GM19468 (cell line): ENCODE results near the gene SLC13A5.

ENCODE experiments used
- ATAC-seq: cut with Tn5 transposase; IDR thresholded peaks from one replicate; pipeline ENCODE4 v1.9.1; 2021; ENCODE audit warnings: mild to moderate bottlenecking, moderate library complexity, moderate number of reproducible peaks; ENCODE audit not compliant: unreplicated experiment; ENCODE audit errors: extremely low read depth

Gene SLC13A5

GRCh38 chr17:6640536-6641246, 72.5 kb downstream of the SLC13A5 start, which contains the start of the genes KIAA0753 and TXNDC17:
KIAA0753 (minus strand) TSS chr17:6640711; CDS start chr17:6635103, 5,608 bp downstream.
TXNDC17 (plus strand) TSS chr17:6641060; CDS start chr17:6641083, 23 bp downstream.
- ATAC-seq = peak; percentile 81

DNA sequence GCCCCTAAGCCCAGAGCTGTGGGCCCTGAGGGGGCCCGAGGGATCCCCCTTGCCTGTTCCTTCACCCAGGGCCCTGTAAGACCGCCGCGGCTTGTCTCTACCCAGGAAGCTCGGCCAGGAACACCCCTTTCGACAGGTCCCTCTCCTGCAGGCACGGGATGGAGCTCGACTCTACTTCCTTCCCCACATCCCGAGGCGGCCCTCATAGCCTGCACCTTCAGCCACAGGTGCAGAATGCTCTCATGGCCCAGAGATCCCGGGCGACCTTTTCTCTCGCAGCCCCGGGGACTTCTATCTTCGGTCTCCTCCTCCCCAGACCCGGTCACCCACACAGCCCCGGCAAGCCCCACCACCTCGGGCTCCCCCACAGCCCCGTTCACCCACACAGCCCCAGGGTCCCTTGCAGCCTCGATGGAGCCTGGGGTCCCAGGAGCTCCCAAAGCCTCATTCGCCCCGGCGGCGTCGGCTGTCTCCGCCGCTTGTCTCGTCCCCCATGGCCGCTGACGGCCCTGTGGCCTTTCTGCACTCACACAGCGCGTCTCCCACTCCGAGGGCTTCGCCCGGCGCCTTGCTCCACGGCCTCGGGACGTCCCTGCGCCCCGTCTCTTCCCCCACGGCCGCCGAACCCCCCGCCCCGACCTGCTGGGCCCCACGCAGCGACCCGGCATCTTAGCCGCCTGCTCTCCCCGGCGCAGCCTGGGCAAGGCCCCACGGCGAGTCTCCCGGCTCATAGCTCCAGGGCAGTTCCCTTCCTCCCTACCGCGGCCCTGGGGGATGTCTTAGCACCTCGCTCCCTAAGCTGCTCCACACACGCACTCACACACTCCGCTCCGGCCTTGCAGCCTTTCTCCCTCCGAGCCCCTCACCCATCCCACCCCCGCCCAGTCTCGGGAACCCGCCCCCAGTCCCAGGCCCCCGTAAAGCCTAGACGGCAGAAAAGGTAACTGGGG, 73.3 kb downstream of the SLC13A5 start:
- no peak for ATAC-seq

DNA sequence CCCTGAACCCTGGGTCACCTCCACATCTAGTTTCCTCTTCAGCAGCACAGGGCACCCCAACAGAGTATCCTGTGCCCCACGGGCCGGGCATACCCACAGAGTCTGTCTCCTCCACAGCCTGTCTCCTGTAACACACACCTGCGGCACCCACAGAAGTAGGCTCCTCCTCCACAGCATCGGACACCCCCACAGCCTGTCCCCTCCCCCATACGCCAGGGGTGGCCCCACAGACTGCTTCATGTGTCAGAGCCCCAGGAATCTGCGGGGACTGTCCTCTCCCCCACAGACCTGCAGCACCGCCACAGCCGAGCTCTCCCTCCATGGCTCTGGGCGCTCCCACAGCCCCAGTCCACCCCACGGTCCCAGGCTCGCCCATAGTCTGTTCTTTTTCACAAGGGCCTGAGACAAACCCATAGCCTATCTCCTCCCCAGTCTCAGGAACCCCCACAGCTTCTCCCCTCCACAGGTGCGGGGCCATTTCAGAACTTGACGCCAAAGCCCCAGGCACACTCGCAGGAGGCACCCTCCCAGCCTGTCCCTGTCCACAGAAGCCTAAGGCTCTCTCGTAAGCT, 74.1 kb downstream of the SLC13A5 start:
- ATAC-seq = no peak

- ATAC-seq = no peak
These were observed 74.9 kb downstream of the SLC13A5 start for GRCh38 chr17:6638046-6638908.

DNA sequence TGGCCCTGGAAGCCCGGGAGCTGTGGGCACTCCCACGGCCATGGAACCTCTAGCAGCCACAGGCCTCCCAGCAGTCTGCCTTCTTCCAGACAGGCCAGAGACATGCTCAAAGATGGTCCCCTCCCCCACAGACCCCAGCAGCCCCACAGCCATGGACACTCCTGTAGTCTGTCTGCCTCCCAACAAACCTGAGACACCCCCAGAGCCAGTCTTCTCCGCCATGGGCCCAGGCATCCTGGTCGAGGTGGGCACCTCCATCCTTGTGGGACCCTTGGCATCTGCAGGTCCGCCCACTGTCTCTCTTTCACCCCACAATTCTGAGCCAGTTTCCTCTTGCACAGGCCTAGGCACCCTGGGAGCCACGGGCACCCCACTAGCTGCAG, 75.7 kb downstream of the SLC13A5 start:
- no peak for ATAC-seq

GRCh38 chr17:6636616-6637457, 76.3 kb downstream of the SLC13A5 start:
- ATAC-seq = no peak

DNA sequence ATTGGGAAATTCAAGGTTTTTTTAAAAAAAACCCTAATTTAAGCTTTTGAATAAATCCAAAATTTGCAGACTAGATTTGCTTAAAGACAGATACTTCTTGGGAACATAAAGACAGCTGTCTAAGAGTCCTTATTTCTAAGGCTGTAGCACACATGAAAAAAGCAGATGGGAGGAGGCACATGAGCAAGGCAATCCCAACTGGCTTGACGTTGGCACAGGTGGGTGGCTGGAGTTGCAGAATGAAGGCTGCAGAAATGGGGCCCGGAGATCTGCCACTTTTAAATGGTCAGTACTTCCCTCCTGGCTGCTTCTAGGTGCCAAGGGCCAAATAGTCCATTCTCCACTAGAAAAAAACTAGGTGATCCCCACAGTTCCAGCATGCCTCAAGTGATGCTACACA, 77.1 kb downstream of the SLC13A5 start:
- ATAC-seq = no peak
